H4 (cell line): Measurements from ENCODE around the gene FRMD5. TPM values are rescaled to one million over a fixed set of nuclear protein-coding genes. Genes with fewer than 3 reads are reported as not detected.

Experiments used
- DNase-seq: peaks from one replicate; pipeline ENCODE4 v3.0.0-alpha.2; 2015; ENCODE audit warnings: low spot score
- total RNA-seq: library from RNA; depleted of rRNA; stranded (reverse); fragments of >200 nt; shearing (Covaris generic); gene quantifications from 2 replicates; pipeline ENCODE4 v1.2.3, GENCODE V29; 2014

The FRMD5 gene
- total RNA-seq, 1 experiment from 2014 or later: 1.1 TPM

- no peak for DNase-seq
Measured at GRCh38 chr15:43930079-43930478, 265.0 kb downstream of the FRMD5 start.

DNA sequence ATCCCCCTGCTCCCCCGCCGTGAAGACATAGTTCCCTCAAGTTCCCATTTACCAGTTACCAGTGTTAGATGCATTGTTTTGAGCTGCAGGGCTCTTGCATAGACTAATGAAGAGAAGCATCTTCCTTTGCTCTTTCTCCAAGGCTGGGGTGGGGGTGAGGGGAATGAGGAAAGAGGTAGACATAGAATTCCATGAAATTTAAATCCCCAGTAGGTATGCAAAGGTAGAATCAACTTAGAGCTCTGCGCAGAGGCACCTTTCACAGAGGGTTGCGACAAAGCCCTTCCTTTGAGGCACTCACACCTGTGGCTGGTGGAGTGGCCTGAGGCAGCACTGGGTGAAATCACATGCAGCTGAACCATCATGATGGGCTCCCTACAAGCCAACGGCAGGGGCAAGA is 266.9 kb downstream of the FRMD5 start:
- DNase-seq: no peak

- no peak for DNase-seq
Measured at GRCh38 chr15:43927203-43927602, 267.9 kb downstream of the FRMD5 start.

GRCh38 chr15:43923553-43923952 is 271.5 kb downstream of the FRMD5 start:
- DNase-seq: no peak

DNA sequence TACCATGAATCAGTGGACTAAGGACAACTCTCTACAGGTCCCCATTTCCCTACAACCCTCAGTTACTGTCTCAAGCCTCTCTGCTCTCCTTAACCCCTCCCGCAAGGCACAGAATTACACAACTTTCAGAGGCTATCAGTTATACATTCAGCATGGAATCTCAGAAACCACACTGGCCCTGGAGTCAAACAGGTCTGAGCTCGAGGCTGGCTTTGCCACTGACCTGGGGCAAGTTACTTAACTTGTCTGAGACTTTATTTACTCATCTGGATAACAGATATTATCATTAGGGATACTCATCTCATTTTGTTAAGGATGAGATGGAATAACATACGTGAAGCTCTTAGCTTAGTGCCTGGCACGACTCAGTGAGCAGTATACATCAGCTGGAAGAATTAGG is 273.1 kb downstream of the FRMD5 start:
- peak; percentile 26 for DNase-seq

- peak; percentile 63 for DNase-seq
Measured at GRCh38 chr15:43920815-43921214, 274.3 kb downstream of the FRMD5 start.

DNA sequence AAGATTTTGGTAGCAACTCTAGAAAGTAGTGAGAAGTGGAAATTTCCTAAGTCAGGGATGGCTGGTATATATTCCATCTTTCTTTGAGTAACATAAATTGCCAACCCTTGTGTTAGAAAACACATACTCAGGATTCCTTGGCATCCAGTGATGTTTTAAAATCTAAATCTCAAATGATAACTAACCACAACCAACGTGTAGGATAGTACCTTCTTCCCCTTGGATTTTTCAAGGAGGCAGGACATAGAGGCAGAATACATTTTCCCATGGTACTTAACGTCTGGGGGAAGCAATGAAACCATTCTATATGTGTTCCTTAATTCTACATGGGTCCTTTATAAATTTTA is 274.8 kb downstream of the FRMD5 start:
- no peak for DNase-seq

GRCh38 chr15:43919540-43920253 is 275.4 kb downstream of the FRMD5 start:
- no peak for DNase-seq

DNA sequence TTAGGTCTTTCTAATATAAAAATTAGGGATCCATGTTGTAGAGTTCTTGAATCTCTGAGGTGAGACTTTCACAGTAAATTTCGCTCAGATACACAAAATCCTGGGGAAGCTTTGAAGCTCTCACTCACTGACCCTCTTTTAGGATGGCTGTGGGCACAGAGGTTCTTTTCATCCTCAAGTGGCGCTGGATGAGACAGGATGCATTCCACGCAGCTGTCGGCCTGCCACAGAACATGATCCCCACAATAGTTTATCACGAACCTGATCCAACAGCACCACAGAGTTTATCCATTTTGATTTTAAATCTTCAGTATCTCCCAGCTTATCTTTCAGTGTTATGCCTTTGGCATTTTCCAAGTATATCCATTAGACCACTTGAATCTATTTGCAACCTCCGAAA is 276.4 kb downstream of the FRMD5 start:
- no peak for DNase-seq

DNA sequence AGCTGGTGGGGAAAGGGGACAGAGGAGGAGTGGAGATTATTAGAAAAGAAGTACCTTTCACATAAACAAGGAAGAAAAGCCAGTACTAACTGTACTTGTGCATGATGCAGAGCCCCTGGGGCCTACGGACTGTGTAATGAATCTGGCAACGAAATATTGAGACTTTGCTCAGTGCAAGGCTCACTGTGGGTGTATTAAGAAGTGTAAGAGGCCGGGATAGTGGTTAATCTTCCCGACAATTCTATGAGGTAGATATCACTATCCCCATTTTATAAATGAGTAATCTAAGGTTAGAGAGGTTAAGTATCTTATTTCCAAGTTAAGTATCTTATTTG is 278.8 kb downstream of the FRMD5 start:
- no peak for DNase-seq

DNA sequence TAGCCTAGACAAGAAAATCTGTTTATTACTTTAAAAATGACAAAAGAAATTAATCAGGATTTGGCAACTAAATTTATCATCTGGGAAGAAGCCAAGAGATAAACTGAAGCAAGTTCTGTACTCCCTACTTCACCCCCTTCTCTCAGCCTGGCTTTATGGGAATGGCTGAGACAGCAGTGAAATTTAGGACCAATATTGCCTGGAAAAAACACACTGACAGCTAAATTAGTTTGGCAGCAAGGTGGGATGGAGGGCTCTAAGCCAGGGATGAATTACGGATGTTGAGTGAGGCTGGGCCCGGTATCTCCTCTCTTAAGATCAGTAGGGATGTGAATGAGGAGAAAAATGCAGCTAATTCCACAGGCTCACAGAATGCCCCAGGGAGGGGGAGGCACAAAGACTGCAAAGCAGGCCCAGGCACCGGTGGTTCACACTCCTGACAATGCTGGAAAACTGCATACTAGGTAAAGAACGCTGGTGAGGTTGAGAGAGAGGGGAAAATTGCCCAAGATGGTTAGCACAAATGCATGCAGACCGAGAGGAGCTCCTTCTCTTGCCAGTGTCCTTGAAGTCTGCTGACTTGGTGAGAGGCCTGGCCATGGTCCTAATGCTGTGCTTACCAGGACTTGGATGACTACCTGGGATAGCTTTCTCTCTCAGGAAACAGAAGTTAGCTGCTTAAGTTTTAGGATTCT is 279.3 kb downstream of the FRMD5 start:
- DNase-seq: no peak

GRCh38 chr15:43913941-43914340 is 281.1 kb downstream of the FRMD5 start:
- no peak for DNase-seq

- peak; percentile 91 for DNase-seq
Measured at GRCh38 chr15:43913026-43913780, 281.9 kb downstream of the FRMD5 start.

DNA sequence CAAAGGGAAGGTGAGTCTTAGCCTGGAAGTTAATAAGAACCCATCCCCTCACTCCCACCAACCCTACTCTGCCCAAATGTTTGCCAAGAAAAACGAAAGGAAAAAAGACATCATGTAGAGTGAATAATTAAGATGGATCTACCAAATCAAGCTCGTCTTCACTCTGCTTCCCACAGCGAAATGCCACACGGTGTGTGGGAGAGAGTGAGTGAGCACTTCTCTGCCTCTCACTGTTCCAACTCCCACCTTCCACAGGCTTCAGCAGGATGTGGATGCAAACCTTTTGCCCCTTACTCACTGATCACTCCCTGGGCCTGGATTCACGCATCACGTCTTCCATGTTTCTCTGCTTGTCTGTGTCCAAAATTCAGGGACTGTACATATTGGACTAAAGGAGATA is 282.9 kb downstream of the FRMD5 start:
- no peak for DNase-seq

DNA sequence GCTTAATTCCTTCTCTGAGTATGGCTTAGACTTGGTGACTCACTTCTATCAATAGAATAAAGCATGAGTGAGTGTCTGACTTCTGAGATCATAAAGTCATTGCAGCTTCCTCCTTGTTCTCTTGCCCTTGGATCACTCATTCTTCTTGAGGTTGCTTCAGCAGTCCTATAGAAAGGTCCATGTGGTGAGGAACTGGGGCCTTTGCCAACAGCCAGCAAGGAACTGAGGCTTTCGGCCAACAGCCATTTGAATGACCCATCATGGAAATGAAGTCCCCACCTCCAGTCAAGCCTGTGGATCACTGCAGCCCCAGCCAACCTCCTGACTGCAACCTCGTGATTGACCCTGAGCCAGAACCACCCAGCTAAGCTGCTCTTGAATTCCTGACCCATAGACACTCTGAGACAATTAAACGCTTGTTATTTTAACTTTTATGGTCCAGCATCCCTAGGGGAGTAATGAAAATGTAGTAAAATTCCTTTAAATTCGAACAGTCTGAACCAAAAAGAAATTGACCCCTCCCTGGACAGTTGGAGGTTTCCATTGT is 283.8 kb downstream of the FRMD5 start:
- peak; percentile 32 for DNase-seq

DNA sequence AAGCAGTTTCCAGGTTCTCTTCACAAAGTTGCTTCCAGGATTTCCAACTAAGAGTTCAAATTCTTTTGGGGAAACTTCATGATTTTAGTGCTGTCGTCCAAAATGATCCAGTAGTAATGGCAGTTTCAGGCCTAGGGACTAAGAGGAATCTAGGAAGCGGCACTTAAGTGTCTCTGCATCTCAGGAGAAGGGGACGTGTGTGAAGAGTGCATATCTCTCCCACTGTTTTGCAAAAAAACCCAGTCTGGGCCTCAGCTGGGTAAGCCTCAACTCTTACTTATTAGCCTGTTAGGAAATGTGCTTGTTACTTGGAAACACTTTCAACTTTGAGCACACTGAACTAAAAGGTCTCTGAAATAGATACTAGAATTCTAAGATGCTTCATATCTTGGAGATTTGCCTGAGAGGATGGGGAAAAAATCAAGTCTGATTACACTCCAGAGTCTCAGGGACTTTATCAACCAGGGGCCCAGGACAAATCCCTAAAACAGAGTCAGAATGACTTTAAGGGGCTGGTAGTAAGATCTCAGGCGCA is 286.5 kb downstream of the FRMD5 start:
- DNase-seq: no peak

- no peak for DNase-seq
Measured at GRCh38 chr15:43905755-43906154, 289.3 kb downstream of the FRMD5 start.

GRCh38 chr15:43903864-43904290 is 291.2 kb downstream of the FRMD5 start:
- peak; percentile 62 for DNase-seq

- no peak for DNase-seq
Measured at GRCh38 chr15:43901495-43901894, 293.6 kb downstream of the FRMD5 start.

DNA sequence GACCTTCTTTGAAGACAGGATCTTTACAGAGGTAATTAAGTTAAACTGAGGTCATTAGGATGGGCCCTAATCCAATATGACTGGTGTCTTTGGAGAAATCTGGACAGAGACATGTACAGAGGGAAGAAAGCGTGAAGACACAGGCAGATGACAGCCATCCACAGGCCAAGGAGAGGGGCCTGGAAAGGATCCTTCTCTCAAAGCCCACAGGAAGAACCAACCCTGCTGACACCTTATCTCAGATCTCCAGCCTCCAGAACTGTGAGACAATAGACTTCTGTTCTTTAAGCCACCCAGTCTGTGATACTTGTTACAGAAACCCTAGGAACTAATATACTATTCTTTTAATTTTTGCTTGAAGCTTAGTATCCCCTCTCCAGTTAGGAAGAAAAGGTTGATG is 294.1 kb downstream of the FRMD5 start:
- no peak for DNase-seq

- no peak for DNase-seq
Measured at GRCh38 chr15:43899928-43900327, 295.1 kb downstream of the FRMD5 start.

DNA sequence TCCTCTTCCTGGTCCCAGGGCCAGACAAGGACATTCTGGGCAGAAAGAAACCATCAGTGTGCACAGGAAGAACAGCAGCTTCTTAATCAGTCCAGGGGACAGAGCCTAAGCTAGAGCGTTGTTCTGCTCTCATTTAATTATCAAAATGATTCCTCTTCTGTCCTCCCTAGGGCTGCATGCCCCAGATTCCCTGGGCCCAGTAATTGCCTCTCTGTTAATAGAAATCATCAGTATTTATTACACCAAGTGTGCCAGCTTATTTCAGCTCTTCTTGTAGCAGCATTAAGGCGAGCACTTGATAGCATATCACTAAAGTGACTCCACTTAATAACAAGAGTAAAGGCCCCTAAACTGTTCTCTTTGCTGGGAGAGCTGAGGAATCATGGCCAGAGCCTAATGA is 296.2 kb downstream of the FRMD5 start:
- DNase-seq: no peak
